Endothelial cell of umbilical vein (primary cell): Measurements from ENCODE around the gene SEMA7A. TPM values are rescaled to one million over a fixed set of nuclear protein-coding genes. Genes with fewer than 3 reads are reported as not detected.

ENCODE experiments used
- BruUV-seq: library from RNA; stranded (reverse); fragments of 400-500 nt; replicated peaks from 2 replicates; lab custom pipeline; 2021; lab: Mats Ljungman, UMichigan
- CTCF ChIA-PET: fragments of 300-600, 350-600 bp; sonication (Branson Sonifier 250); formaldehyde crosslinking; loops from one replicate; lab custom pipeline; 2021; ENCODE audit warnings: antibody characterized with exemption, inconsistent platforms; lab: Charles Lee
- POLR2A ChIA-PET: fragments of 300-600, 350-600 bp; sonication (Branson Sonifier 250); formaldehyde crosslinking; loops from one replicate; lab custom pipeline; 2021; ENCODE audit warnings: antibody characterized with exemption, inconsistent platforms; lab: Charles Lee
- DNase-seq: peaks from one replicate; pipeline ENCODE4 v3.0.0-alpha.2; 2011; ENCODE audit warnings: low read depth, low spot score
- FAIRE-seq: peaks from 2 replicates; lab custom pipeline; 2011; peaks lifted over from hg19 to GRCh38; lab: Jason Lieb, UNC
- H2AFZ ChIP-seq: 2 replicates; pipeline ENCODE4 v1.6.0; 2012; ENCODE audit warnings: low read depth, low read length, control low read depth, inconsistent platforms
- H3K27ac ChIP-seq: 2 replicates; pipeline ENCODE4 v1.5.1; 2011; ENCODE audit warnings: low read depth, mild to moderate bottlenecking, control low read depth, low read length, moderate library complexity; ENCODE audit not compliant: insufficient read depth
- H3K27me3 ChIP-seq, 2 experiments: 2 replicates each; pipeline versions ENCODE4 v1.6.0 to v1.6.1; 2011; ENCODE audit warnings: low read length in 2 of 2, mixed read lengths in 1 of 2; ENCODE audit not compliant: control insufficient read depth in 2 of 2, insufficient read depth in 2 of 2
- H3K36me3 ChIP-seq, 2 experiments: 2 replicates in 1 of 2; 3 replicates in 1 of 2; pipeline ENCODE4 v1.5.1; 2011; ENCODE audit warnings: low read length in 2 of 2, mild to moderate bottlenecking in 1 of 2, moderate library complexity in 1 of 2; ENCODE audit not compliant: control insufficient read depth in 2 of 2, insufficient read depth in 2 of 2; ENCODE audit errors: extremely low read depth in 1 of 2
- H3K4me1 ChIP-seq: 3 replicates; pipeline ENCODE4 v1.5.1; 2011; ENCODE audit warnings: mild to moderate bottlenecking, low read length; ENCODE audit not compliant: control insufficient read depth, insufficient read depth; ENCODE audit errors: extremely low read depth
- H3K4me2 ChIP-seq: 2 replicates; pipeline ENCODE4 v1.6.1; 2011; ENCODE audit warnings: low read length, control low read depth, mixed read lengths; ENCODE audit not compliant: insufficient read depth
- H3K4me3 ChIP-seq, 3 experiments: fragments of 200-600 bp in 1 of 3; sonication (generic), shearing (Covaris generic) in 1 of 3; replicated peaks in 1 of 3; 2 replicates each; pipeline ENCODE4 v1.5.1; 2011 to 2016; ENCODE audit warnings: control low read depth in 3 of 3, low read length in 3 of 3, mild to moderate bottlenecking in 2 of 3, inconsistent platforms in 1 of 3, low read depth in 1 of 3, moderate library complexity in 1 of 3; ENCODE audit not compliant: insufficient read depth in 1 of 3
- H3K79me2 ChIP-seq: 2 replicates; pipeline ENCODE4 v1.6.0; 2012; ENCODE audit warnings: low read length, inconsistent platforms; ENCODE audit not compliant: control insufficient read depth, insufficient read depth
- H3K9ac ChIP-seq: replicated peaks from 2 replicates; pipeline ENCODE3; 2011; ENCODE audit warnings: low read length, control low read depth; ENCODE audit not compliant: insufficient read depth; ENCODE audit errors: extremely low read depth
- H3K9me1 ChIP-seq: replicated peaks from 3 replicates; pipeline ENCODE4 v1.6.0; 2011; ENCODE audit warnings: mild to moderate bottlenecking, low read length; ENCODE audit not compliant: control insufficient read depth, insufficient read depth; ENCODE audit errors: extremely low read depth
- H3K9me3 ChIP-seq: replicated peaks from 2 replicates; pipeline ENCODE4 v1.5.1; 2012; ENCODE audit warnings: low read length, inconsistent platforms; ENCODE audit not compliant: control insufficient read depth, insufficient read depth
- H4K20me1 ChIP-seq: replicated peaks from 2 replicates; pipeline ENCODE3; 2011; ENCODE audit warnings: mild to moderate bottlenecking, low read length; ENCODE audit not compliant: control insufficient read depth, insufficient read depth; ENCODE audit errors: extremely low read depth
- CTCF ChIP-seq, 2 donors: IDR thresholded peaks; 1 replicate in 1 of 2; 2 replicates in 1 of 2; pipeline ENCODE4 v1.5.1; 2011; ENCODE audit warnings: low read length in 2 of 2, mild to moderate bottlenecking in 2 of 2, moderate library complexity in 2 of 2, control low read depth in 1 of 2, inconsistent platforms in 1 of 2, low read depth in 1 of 2; ENCODE audit not compliant: insufficient read depth in 1 of 2; ENCODE audit errors: extremely low read depth in 1 of 2
- EZH2 ChIP-seq: IDR thresholded peaks from 2 replicates; pipeline ENCODE4 v1.6.1; 2012; ENCODE audit warnings: borderline replicate concordance, low read depth, mild to moderate bottlenecking, moderate library complexity, low read length, inconsistent platforms; ENCODE audit not compliant: severe bottlenecking
- FOS ChIP-seq: IDR thresholded peaks from 2 replicates; pipeline ENCODE4 v1.6.1; 2011; ENCODE audit warnings: mild to moderate bottlenecking, low read length, moderate library complexity, borderline replicate concordance; ENCODE audit not compliant: insufficient read depth
- GATA2 ChIP-seq: IDR thresholded peaks from 2 replicates; pipeline ENCODE4 v1.7.0; 2011; ENCODE audit warnings: low read depth, mild to moderate bottlenecking, moderate library complexity, mixed read lengths, low read length; ENCODE audit not compliant: insufficient read length, insufficient read depth
- JUN ChIP-seq: IDR thresholded peaks from 2 replicates; pipeline ENCODE4 v1.6.1; 2011; ENCODE audit warnings: borderline replicate concordance, low read depth; ENCODE audit not compliant: insufficient read length, insufficient read depth
- MAX ChIP-seq: IDR thresholded peaks from 2 replicates; pipeline ENCODE4 v1.6.1; 2011; ENCODE audit not compliant: insufficient read depth, insufficient read length
- MYC ChIP-seq: IDR thresholded peaks from one replicate; pipeline ENCODE4 v1.6.1; 2011; ENCODE audit warnings: mild to moderate bottlenecking, low read depth, low read length
- POLR2A ChIP-seq: IDR thresholded peaks from 2 replicates; pipeline ENCODE4 v1.6.1; 2012; ENCODE audit warnings: low read depth, mild to moderate bottlenecking, control low read depth, low read length
- POLR2AphosphoS5 ChIP-seq: IDR thresholded peaks from 2 replicates; pipeline ENCODE4 v1.6.1; 2012; ENCODE audit warnings: low read depth, mild to moderate bottlenecking, control low read depth, low read length, moderate library complexity; ENCODE audit not compliant: insufficient read depth
- dilution Hi-C: fragments of 300-500 bp; cut with MboI; formaldehyde crosslinking; loops from one replicate; pipeline ENCODE4 v1.15.0; 2019; ENCODE audit warnings: low sequenced_read_pairs; ENCODE audit not compliant: extremely low pct_ligation_motif_present
- intact Hi-C: fragments of 100-400 bp; cut with micrococcal nuclease; formaldehyde crosslinking; loops from one replicate; pipeline ENCODE4 v1.10.0; 2022
- polyA plus RNA-seq, 4 experiments: library from polyadenylated mRNA; depleted of rRNA in 3 of 4; stranded (reverse) in 3 of 4; unstranded in 1 of 4; fragments of >200 nt; gene quantifications; 2 replicates each; pipeline versions ENCODE4 v1.2.1 to v1.2.3, GENCODE V29; 2011 to 2012; ENCODE audit warnings: missing spikeins in 1 of 4
- total RNA-seq: library from RNA; stranded (reverse); gene quantifications from 2 replicates; pipeline ENCODE4 v1.2.3, GENCODE V29; 2021

The SEMA7A gene
- total and polyA plus RNA-seq, 2 donors (not counting 3 experiments of a cell fraction or from before 2014, with no cell fraction given): 1.7 to 2.0 TPM

GRCh38 chr15:74393423-74393822 lies 40.3 kb downstream of the SEMA7A start:
- no peak overlapping the region for H3K4me2 ChIP-seq
- CTCF ChIA-PET: interaction anchor here (1.1 to 1.4 kb wide), 2 partner anchors 9 to 46 kb away, joined by 3 read pairs; no protein-coding TSS in a partner anchor
- H3K36me3 ChIP-seq: no peaks in the 10 kb centered on the region
- TF ChIP-seq MAX (no peak), CTCF (IDR thresholded peaks at IDR 0.05; ENCODE audit: extremely low read depth in 1 of 2, insufficient read depth in 1 of 2, low read depth in 1 of 2, low read length in 2 of 2) (no peak), MYC (no peak), POLR2AphosphoS5 (no peak), JUN (no peak), EZH2 (no peak), POLR2A (no peak), FOS (no peak), GATA2 (no peak)
- H3K4me1 ChIP-seq: no peaks in the 10 kb centered on the region
- POLR2A ChIA-PET: no interaction called here
- H4K20me1 ChIP-seq: no peaks in the 10 kb centered on the region
- no peak overlapping the region for H3K4me3 ChIP-seq
- no peak for DNase-seq
- no peak overlapping the region for H3K27ac ChIP-seq
- no peaks in the 10 kb centered on the region for H3K9me3 ChIP-seq
- no peak for FAIRE-seq
- H2AFZ ChIP-seq: no peak overlapping the region
- no peaks in the 10 kb centered on the region for H3K9me1 ChIP-seq
- no TSS peak for BruUV-seq
- dilution Hi-C loops (no loop called here), intact Hi-C loops (no loop called here)
- H3K79me2 ChIP-seq: no peaks in the 10 kb centered on the region
- no peaks in the 10 kb centered on the region for H3K27me3 ChIP-seq
- H3K9ac ChIP-seq: no peak overlapping the region
